Putamen (tissue), 1 donor: ENCODE results near the gene GATA2.

ENCODE experiments used
- DNase-seq: peaks from one replicate; pipeline ENCODE4 v3.0.0-alpha.2; 2016; ENCODE audit warnings: low spot score

Gene GATA2

GRCh38 chr3:128492671-128493569 is at the start of gene GATA2:
TSS of gene GATA2 (minus strand) at chr3:128493201. CDS start at chr3:128487031, 6,170 bp downstream.
- DNase-seq, result no peak

GRCh38 chr3:128541246-128541645 is 48.2 kb upstream of the GATA2 start:
- DNase-seq, result no peak

DNA sequence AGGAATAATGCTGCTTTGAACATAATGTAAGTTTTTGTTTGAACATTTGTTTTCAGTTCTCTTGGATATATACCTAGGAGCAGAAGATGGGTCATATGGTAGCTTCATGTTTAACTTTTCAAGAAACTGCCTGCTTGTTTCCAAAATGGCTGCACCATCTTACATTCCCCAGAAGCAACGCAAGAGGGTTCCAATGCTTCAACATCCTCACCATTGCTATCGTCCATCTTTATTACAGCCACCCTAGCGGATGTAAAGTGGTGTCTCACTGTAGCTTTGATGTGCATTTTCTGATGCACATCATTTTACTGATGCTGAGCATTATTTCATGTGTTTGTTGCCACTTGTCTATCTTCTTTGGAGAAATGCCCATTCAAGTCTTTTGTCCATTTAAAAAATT is 46.4 kb upstream of the GATA2 start:
- no peak for DNase-seq

- no peak for DNase-seq
These were observed 44.2 kb upstream of the GATA2 start for GRCh38 chr3:128537091-128537703.

DNA sequence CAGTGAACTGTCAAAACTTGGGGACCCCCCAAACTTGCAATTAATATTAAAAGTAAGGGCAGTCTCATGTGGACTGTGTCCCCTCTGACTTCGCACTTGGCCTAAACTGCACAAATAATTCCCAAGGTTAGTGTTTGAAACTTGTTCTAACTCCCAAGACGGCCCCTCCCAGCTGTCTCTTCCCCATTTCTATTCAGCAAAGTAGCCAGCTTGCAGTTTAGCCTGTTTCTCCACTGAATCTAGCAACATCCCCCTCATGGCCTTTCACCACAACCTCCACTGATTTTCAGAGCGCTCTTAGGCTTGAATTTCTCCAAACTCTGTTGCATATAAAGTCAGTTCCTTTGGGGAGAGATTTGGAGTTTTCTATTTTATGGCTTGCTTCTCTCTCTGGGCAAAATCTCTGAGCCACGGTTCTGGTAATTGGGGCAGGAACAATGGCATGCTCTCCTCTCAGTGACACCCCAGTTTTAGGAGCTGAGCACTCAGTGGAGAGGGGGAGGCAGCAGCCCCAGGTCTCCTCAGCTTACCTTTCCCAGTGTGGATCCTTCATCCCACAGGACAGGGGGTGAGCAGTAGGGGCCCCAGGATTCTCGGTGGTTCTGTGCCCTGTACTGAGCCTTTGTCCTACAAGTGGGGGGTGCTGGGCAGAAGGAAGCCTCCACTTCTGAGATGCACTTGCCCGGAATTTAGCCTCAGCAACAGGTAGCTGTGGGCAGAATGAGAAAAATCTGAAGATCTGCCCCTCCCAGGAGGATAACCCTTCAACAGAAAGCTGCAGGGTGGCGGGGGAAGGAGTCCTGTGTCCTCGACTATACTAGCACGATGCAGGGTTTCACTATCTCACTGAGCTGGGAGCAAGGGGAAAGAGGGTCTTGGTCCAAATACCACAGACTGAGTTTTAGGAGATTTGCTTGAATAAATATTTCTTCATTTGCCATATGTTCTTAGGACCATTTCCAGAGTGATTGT is 39.3 kb upstream of the GATA2 start:
- no peak for DNase-seq

- no peak for DNase-seq
These were observed 31.6 kb upstream of the GATA2 start for GRCh38 chr3:128524374-128525299.

GRCh38 chr3:128523591-128523990 is 30.6 kb upstream of the GATA2 start:
- no peak for DNase-seq

- no peak for DNase-seq
These were observed 28.7 kb upstream of the GATA2 start for GRCh38 chr3:128521715-128522114.

- no peak for DNase-seq
These were observed 25.8 kb upstream of the GATA2 start for GRCh38 chr3:128518587-128519490.

DNA sequence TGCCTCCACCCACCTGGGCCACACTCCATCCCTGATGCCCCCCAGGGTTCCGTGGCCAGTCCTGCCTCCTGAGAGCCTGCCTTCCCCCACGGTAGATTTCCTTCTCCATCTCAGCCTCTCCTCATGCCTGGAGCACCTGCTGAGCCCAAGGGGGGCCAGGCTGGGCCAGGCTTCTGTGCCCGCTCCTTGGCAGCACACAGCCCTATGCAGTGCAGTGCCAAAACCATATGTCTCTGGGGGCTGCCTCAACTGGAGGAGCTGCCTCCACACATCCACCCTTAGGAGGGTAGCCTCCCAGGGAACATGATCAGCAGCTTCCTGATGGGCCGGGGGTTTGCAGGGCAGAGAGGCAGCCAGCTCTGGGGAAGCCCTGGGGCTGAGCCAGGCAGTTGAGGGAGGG is 24.6 kb upstream of the GATA2 start:
- no peak for DNase-seq

- DNase-seq, result no peak
These were observed 23.0 kb upstream of the GATA2 start for GRCh38 chr3:128515967-128516366.

GRCh38 chr3:128508852-128509251 is 15.9 kb upstream of the GATA2 start:
- DNase-seq, result no peak

- DNase-seq, result no peak
These were observed 13.8 kb upstream of the GATA2 start for GRCh38 chr3:128506754-128507153.

DNA sequence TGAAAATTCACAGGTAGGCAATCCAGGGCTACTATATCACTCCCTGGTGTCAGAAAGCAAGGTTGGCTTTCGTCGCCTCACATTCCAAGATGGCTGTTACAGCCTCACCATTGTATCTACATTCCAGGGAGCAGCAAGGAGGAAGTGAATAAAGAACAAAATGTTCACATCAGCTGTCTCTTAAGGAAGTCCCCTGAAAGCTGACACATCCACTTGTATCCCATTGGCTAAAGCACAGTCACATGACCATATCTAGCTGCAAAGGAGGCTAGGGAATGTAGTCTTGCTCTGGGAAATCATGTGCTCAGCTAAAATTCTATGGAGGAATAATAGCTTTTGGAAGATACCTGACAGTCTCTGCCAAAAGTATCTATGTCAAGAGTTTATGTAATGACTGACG is 12.8 kb upstream of the GATA2 start:
- no peak for DNase-seq

DNA sequence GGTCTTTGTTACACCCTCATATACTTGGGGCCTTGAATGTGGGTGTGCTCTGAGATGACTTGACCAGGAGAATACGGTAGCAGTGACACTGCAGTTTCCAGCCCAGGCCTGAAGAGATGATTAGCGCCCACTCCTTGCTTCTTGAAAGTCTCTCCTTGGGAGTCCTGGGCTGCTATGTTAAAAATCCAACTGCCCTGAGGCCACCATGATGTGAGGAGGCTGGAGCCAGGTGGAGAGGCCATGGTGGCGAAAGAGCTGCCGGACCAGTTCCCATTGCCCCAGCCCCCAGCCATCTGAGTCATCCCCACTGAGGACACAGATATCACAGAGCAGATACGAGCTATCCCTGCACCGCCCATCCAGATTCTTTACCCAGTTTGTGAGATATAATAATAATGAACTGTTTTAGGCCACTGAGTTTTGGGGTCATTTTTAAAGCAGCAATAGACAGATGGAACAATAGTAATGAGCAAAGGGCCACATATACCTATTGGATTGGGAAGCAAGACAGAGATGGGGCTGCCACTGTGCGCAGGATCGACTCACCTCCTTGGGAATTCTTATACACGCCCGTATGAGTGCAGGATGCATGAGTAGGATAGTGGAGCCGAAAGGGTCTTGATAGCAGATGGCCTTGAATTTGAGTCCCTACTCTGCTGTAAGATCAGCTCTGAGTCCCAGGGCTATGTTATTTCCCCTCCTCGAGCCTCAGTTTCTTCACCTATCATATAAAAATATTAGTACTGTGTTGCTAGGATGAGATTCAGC is 12.1 kb upstream of the GATA2 start:
- DNase-seq, result no peak

GRCh38 chr3:128504533-128504915 is 11.5 kb upstream of the GATA2 start:
- no peak for DNase-seq

DNA sequence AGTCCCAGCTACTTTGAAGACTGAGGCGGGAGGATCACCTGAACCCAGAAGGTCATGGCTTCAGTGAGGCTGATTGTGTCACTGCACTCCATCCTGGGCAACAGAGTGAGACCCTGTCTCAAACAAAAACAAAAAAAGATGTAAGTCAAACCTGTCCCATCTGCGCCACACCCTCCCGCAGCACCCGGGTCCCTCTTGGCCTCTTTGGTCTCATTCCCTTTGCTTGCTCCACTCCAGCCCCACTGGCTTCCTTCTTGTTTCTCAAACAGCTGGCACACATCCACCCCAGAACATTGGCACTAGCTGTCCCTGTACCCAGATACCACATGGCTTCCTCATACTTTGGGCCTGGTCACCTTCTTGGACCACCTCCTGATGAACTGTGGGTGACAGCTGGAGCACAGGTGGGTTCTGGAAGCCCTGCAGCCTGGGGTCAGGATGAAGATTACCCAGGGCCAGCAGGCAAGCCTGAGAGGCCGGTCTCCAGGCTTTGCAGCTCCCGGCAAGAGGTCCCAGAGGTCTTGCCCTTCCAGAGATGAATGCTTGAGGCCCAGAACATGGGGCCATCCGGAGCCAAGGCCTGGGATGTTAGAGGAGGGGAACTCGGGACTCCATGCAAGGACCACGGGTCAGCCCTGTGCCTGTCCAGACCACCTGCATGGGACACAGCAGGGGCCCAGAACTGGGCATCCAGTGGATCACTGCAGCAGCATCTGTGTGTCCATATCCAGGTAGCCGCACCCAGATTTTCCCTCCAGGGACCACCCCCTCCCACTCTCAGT is 10.9 kb upstream of the GATA2 start:
- DNase-seq, result no peak

DNA sequence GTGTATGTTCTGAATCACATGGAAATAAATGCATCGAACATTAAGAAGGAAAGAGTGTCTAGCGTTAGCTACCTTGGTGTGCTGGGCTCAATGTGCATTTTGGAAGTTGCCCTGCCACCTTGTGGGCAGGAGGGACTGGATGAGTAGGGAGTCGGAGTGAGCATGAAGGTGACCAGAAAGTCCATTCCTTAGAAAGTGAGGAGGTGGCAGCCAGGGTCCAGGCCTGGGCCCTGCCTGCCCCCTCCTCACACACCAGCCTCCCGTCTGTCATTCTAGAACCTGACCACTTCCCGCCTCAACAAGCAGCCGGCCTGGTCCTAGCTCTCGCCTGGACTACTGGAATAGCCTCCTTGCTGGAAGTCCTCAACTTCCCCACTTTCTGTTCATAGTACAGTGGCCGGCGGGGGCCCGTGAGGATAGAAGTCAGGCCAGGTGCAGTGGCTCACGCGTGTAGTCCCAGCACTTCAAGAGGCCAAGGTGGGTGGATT is 10.2 kb upstream of the GATA2 start:
- no peak for DNase-seq
